Measurements from ENCODE around the gene CCDC28A. TPM values are rescaled to one million over a fixed set of nuclear protein-coding genes. Genes with fewer than 3 reads are reported as not detected.
A peak's percentile ranks its signal among the peaks of the same experiment; 100 is the strongest.
"Not testable (repeated sequence)": the region's sequence is repeated elsewhere in the genome, so short reads cannot be mapped to it uniquely, and the experiment has no call there.

The CCDC28A gene
- 8.4 and 8.5 TPM in 2 replicates for total RNA-seq (2014; rRNA removed; shearing (Covaris generic))

- no peaks in the 10 kb centered on the region for H3K9me3 ChIP-seq (replicated peaks)
- no peaks in the 10 kb centered on the region for H3K27me3 ChIP-seq (replicated peaks)
- H3K36me3 ChIP-seq: no peaks in the 10 kb centered on the region
- DNase-seq (ENCODE audit: low read depth in 1 of 2, low spot score in 2 of 2): peak; percentile 94 to 99
- H3K27ac ChIP-seq: peak within 1 kb of the TSS; percentile 96
- peaks cover 4% of the 10 kb centered on the region; the same call in 1 of the 2 replicates for H3K4me1 ChIP-seq (replicated peaks)
- peak within 1 kb of the TSS; percentile 79 for H3K4me3 ChIP-seq
Observed at GRCh38 chr6:138773177-138774091, at the start of gene CCDC28A. TSS of gene CCDC28A (plus strand) at chr6:138773769. CDS start at chr6:138776121, 2,352 bp downstream.

DNA sequence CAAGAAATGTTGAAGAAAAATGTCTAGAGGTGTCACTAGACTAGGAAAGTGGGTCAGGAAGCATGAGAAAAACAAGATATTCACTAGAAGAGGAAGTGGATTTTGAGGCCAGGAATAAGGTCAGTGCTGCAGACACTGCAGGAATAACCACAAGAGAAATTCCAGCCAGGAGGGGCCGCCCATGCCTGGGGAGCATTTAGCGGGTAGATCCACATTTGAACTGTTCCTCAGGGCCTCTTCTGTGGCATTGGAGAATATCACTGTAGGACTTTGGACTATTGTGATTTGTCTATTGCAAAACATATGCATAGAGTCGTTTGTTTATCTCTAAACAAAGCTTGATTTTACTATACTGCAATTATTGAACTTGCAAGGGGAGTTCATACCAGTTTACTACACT is 49.6 kb upstream of the CCDC28A start:
- Histone ChIP-seq H3K27ac (no peak overlapping the region), H3K4me1 (replicated peaks) (peaks cover 40% of the 10 kb centered on the region), H3K9me3 (replicated peaks) (no peaks in the 10 kb centered on the region), H3K36me3 (no peaks in the 10 kb centered on the region), H3K4me3 (no peak overlapping the region), H3K27me3 (replicated peaks) (no peaks in the 10 kb centered on the region)
- no peak for DNase-seq (ENCODE audit: low read depth in 1 of 2, low spot score in 2 of 2)

DNA sequence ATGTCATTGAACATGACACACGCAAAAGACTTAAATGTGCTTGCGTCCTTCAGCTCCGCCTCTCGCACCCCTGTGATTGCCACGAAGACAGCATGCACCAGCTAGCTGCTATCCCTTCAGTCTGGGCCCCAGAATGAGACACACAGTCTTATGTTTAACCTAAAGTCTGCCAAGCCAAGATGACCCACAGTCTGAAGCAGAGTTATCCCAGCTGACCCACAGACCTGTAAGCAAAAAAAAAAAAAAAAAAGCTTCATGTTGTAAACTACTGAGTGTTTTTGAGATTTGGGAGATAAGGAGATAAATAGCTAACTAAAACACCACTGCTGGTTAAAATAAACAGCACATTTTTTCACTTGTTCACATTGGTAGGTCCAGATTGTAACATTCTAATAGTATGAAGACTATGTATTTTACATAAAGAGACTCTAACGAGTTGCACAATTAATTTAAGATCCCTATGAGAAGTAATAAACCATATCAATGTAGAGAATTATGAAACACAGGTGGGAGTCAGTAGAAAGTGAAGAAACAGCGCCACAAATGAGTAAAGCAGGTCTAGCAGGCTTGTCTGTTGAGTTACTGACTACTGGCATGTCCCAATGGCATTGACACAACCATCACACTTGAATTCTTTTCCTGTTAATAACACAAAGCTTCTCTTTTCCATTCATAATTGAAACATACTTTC is 47.4 kb upstream of the CCDC28A start:
- Histone ChIP-seq H3K27ac (no peak overlapping the region), H3K36me3 (no peaks in the 10 kb centered on the region), H3K9me3 (replicated peaks) (no peaks in the 10 kb centered on the region), H3K4me3 (no peak overlapping the region), H3K27me3 (replicated peaks) (no peaks in the 10 kb centered on the region), H3K4me1 (replicated peaks) (peaks cover 32% of the 10 kb centered on the region)
- peak in 1 of 2 experiments; percentile 9 for DNase-seq (ENCODE audit: low read depth in 1 of 2, low spot score in 2 of 2)

- Histone ChIP-seq H3K27me3 (replicated peaks) (no peaks in the 10 kb centered on the region), H3K27ac (no peak overlapping the region), H3K9me3 (replicated peaks) (no peaks in the 10 kb centered on the region), H3K4me1 (replicated peaks) (peaks cover 32% of the 10 kb centered on the region), H3K36me3 (no peaks in the 10 kb centered on the region), H3K4me3 (no peak overlapping the region)
- DNase-seq (ENCODE audit: low read depth in 1 of 2, low spot score in 2 of 2): no peak
Observed at GRCh38 chr6:138726757-138727097, 46.8 kb upstream of the CCDC28A start.

DNA sequence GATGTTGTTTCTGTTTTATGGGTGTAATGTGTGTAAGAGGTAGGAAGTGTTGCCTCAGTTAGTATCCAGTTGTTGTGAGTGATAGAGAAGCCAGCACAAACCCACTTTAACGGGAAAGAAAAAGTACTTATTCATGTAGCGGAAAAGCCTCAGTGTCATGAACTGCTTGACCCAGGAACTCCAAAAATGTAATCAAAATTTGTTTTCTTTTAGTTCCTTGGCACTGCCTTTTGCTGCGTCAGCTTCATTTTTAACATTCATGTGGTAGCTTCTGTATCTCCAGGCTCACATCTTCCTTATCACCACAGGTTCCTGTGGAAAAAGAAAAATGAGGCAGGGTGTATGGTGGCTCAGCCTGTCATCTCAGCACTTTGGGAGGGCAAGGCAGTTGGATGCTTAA is 46.4 kb upstream of the CCDC28A start:
- Histone ChIP-seq H3K4me1 (replicated peaks) (peaks cover 32% of the 10 kb centered on the region), H3K4me3 (no peak overlapping the region), H3K36me3 (no peaks in the 10 kb centered on the region), H3K27ac (no peak overlapping the region), H3K9me3 (replicated peaks) (no peaks in the 10 kb centered on the region), H3K27me3 (replicated peaks) (no peaks in the 10 kb centered on the region)
- DNase-seq (ENCODE audit: low read depth in 1 of 2, low spot score in 2 of 2): peak in 1 of 2 experiments; percentile 7

- Histone ChIP-seq H3K4me3 (no peak overlapping the region), H3K4me1 (replicated peaks) (peaks cover 21% of the 10 kb centered on the region), H3K9me3 (replicated peaks) (no peaks in the 10 kb centered on the region), H3K27ac (no peak overlapping the region), H3K27me3 (replicated peaks) (no peaks in the 10 kb centered on the region), H3K36me3 (no peaks in the 10 kb centered on the region)
- DNase-seq (ENCODE audit: low read depth in 1 of 2, low spot score in 2 of 2): no peak
Observed at GRCh38 chr6:138728662-138729061, 44.9 kb upstream of the CCDC28A start.

GRCh38 chr6:138730037-138730436 is 43.5 kb upstream of the CCDC28A start:
- not testable (repeated sequence) for H3K36me3 ChIP-seq; DNase-seq (ENCODE audit: low read depth in 1 of 2, low spot score in 2 of 2); H3K9me3 ChIP-seq (replicated peaks); H3K27me3 ChIP-seq (replicated peaks); H3K27ac ChIP-seq; H3K4me3 ChIP-seq
- H3K4me1 ChIP-seq (replicated peaks): peaks cover 18% of the 10 kb centered on the region

DNA sequence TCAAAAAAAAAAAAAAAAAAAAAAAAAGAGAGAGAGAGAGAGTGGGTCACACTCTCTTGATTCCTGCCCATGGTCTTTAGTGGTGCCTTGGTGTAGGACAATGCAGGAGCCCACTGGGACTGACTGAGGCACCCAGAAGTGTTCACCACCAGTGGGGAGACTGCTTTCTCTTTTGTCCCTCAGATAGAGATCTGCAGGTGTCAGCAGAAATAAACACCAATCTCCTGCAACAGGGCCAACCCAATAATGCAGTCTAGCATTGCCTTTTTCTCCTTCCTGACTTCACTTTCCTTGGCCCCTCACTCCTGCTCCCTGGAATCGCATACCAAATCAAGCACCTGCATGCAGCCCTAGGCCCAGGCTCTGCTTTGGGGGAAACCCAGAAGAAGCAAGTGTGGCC is 39.0 kb upstream of the CCDC28A start:
- H3K27me3 ChIP-seq (replicated peaks): no peaks in the 10 kb centered on the region
- H3K36me3 ChIP-seq: no peaks in the 10 kb centered on the region
- H3K9me3 ChIP-seq (replicated peaks): no peaks in the 10 kb centered on the region
- no peak overlapping the region for H3K27ac ChIP-seq
- DNase-seq (ENCODE audit: low read depth in 1 of 2, low spot score in 2 of 2): no peak
- H3K4me3 ChIP-seq: no peak overlapping the region
- no peaks in the 10 kb centered on the region for H3K4me1 ChIP-seq (replicated peaks)

DNA sequence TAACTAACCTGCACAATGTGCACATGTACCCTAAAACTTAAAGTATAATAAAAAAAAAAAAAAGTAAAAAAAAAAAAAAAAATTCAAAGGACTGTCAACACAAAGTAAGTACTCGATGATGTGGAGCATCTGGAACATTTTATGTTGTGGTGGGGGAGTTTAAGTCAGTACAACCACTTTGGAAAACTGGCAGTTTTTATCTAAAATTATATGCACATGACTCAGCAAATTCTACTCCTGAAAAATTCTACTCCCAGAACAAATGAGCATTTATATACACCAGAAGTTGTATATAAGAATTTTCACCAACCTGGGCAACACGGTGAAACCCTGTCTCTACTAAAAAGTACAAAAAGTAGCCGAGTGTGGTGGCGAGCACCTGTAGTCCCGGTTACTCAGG is 36.9 kb upstream of the CCDC28A start:
- Histone ChIP-seq H3K27me3 (replicated peaks) (no peaks in the 10 kb centered on the region), H3K4me1 (replicated peaks) (no peaks in the 10 kb centered on the region), H3K4me3 (no peak overlapping the region), H3K27ac (no peak overlapping the region), H3K9me3 (replicated peaks) (no peaks in the 10 kb centered on the region), H3K36me3 (no peaks in the 10 kb centered on the region)
- no peak for DNase-seq (ENCODE audit: low read depth in 1 of 2, low spot score in 2 of 2)

GRCh38 chr6:138752017-138752416 is 21.6 kb upstream of the CCDC28A start:
- Histone ChIP-seq H3K27ac (no peak overlapping the region), H3K27me3 (replicated peaks) (no peaks in the 10 kb centered on the region), H3K9me3 (replicated peaks) (0 out of 2 replicates have a peak, but pooled peaks cover 3% of the 10 kb centered on the region), H3K36me3 (no peaks in the 10 kb centered on the region), H3K4me1 (replicated peaks) (no peaks in the 10 kb centered on the region), H3K4me3 (no peak overlapping the region)
- DNase-seq (ENCODE audit: low read depth in 1 of 2, low spot score in 2 of 2): no peak

GRCh38 chr6:138757136-138757535 is 16.4 kb upstream of the CCDC28A start:
- H3K27me3 ChIP-seq (replicated peaks): no peaks in the 10 kb centered on the region
- no peaks in the 10 kb centered on the region for H3K36me3 ChIP-seq
- no peak overlapping the region for H3K4me3 ChIP-seq
- no peaks in the 10 kb centered on the region for H3K9me3 ChIP-seq (replicated peaks)
- no peak overlapping the region for H3K27ac ChIP-seq
- DNase-seq (ENCODE audit: low read depth in 1 of 2, low spot score in 2 of 2): no peak
- no peaks in the 10 kb centered on the region for H3K4me1 ChIP-seq (replicated peaks)

- Histone ChIP-seq H3K36me3 (no peaks in the 10 kb centered on the region), H3K4me3 (no peak overlapping the region), H3K4me1 (replicated peaks) (no peaks in the 10 kb centered on the region), H3K27me3 (replicated peaks) (no peaks in the 10 kb centered on the region), H3K27ac (no peak overlapping the region), H3K9me3 (replicated peaks) (no peaks in the 10 kb centered on the region)
- DNase-seq (ENCODE audit: low read depth in 1 of 2, low spot score in 2 of 2): peak in 1 of 2 experiments; percentile 12
Observed at GRCh38 chr6:138765896-138766655, 7.5 kb upstream of the CCDC28A start.

- Histone ChIP-seq H3K4me1 (replicated peaks) (peaks cover 4% of the 10 kb centered on the region; the same call in 1 of the 2 replicates), H3K4me3 (no peak overlapping the region), H3K36me3 (no peaks in the 10 kb centered on the region), H3K27ac (no peak overlapping the region), H3K27me3 (replicated peaks) (no peaks in the 10 kb centered on the region), H3K9me3 (replicated peaks) (no peaks in the 10 kb centered on the region)
- no peak for DNase-seq (ENCODE audit: low read depth in 1 of 2, low spot score in 2 of 2)
Observed at GRCh38 chr6:138769102-138769676, 4.4 kb upstream of the CCDC28A start.

All from SJSA1 (cell line).